ENCODE data around the gene DAZAP1.
"Not testable (repeated sequence)": the region's sequence is repeated elsewhere in the genome, so short reads cannot be mapped to it uniquely, and the experiment has no call there.

The DAZAP1 gene

DNA sequence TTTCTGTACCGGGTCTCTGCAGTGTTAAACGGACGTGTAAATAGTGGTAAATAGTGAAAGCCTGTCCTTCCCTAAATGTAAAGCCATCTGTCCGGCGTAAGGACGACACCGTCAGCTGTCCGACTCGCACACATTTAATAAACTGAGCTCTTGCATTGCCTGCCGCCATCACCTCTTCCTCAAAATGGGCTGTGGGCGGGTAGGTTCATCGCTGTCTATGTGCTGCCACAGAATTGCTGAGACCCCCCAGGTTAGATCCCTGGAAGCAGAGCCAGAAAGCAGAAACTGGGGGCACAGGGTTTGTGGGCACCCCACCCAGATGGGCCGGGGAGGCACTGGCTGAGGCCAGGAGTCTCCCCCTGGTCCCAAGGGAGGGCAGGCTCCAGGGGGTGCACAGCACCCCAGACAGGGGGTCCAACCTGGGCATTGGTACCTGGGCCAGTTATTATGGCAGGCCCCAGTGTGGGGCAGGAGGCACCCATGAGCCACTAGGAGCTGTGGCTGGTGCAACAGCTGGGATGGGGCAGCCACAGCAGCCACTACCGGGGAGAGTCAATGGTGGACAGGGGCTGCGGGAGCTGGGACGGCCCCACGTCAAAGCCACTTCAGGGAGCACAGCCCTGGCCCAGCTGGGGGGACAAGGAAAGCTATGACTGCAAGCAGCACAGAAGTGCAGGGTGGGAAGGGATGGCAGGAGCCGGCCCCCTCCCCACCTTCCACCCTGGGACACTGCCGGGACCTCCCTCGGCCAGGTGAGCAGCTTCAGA, 65.9 kb downstream of the DAZAP1 start:
- no peak for DNase-seq (ENCODE audit: low spot score)

- no peak for DNase-seq (ENCODE audit: low spot score)
These were observed 66.8 kb downstream of the DAZAP1 start for GRCh38 chr19:1474011-1474764.

DNA sequence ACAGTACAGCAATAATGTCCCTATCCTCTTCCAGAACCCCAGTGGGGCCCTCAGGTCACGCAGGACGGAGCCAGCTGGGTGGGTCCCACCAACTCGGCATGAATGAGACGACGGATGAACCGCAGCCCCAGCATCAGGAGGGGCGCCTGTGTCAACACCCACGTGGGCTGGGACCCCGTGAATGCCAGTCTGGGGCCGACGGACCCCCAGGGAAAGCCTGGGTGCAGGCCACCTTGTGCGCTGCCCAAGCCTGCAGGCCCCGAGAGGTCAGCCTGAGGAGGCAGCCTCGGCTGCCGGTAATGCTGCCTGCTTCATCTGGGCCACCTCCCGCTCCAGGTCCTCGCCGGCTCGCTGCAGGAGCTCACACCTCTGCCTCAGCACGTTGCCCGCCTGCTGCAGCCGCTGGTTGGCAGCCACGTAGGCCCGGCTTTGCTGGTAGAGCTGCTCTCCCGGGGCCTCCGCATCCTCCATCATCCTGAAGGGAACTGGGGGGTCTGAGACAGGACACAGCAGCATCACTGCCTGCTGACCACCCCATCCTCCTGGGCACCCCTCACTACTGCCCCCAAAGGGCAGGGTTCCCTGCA, 67.5 kb downstream of the DAZAP1 start:
- DNase-seq (ENCODE audit: low spot score) = no peak

- DNase-seq (ENCODE audit: low spot score) = no peak
These were observed 68.5 kb downstream of the DAZAP1 start for GRCh38 chr19:1475751-1476437.

DNA sequence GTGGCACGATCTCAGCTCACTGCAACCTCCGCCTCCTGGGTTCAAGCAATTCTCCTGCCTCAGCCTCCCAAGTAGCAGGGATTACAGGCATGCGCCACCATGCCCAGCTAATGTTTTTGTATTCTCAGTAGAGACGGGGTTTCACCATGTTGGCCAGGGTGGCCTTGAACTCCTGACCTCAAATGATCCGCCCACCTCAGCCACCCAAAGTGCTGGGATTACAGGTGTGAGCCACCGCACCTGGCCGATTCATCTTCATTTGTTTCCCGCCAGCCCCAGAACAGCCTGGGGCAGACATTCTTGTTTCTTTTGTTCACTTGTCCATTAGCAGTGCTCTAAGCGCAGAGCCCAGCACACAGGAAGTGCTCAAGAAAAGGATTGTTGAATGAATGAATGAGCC, 69.7 kb downstream of the DAZAP1 start:
- not testable (repeated sequence) for DNase-seq (ENCODE audit: low spot score)

DNA sequence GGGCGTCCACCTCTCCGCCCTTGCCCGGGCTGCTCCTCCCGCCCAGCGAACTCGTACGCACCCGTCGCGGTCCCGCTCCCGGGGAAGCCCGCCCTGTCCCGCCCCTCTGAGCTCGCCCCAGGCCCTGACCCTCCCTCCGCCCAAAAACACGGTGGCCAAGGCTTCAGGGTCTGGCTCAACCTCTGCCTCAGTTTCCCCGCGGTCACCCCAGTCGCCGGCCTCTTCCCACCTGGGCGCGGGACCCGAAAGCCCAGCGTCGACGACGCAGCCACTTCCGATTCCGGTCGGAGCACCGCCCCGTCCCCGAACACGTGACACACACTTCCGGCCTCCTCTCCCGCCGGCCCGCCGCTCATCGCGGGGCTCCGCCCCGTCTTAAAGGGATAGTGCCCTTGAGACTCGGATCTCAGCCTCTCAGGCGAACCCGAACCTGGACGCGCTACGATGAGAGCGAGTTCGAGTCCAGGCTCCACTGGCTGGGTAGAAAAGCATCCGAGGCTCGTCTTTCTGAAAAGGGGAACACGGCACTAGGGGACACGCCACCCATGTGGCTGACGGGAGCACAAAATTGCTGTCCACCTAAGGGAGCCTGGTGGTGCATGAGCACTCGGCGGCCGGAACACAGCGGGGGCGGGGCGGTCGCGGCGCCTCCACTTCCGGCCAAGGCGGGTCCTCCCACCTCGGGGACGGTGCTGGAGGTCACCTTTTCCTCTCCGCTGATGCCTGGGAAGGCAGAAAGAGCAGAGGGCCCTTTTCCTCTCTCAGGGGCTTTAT, 71.7 kb downstream of the DAZAP1 start, which contains the start of gene C19orf25:
Gene C19orf25 (minus strand): TSS at position 282 of the 774 bp plus-strand sequence. CDS start 312 bp downstream, outside the sequence.
- peak; percentile 96 for DNase-seq (ENCODE audit: low spot score)

- no peak for DNase-seq (ENCODE audit: low spot score)
These were observed 74.0 kb downstream of the DAZAP1 start for GRCh38 chr19:1481224-1481892.

- no peak for DNase-seq (ENCODE audit: low spot score)
These were observed 74.5 kb downstream of the DAZAP1 start for GRCh38 chr19:1481893-1482360.

- no peak for DNase-seq (ENCODE audit: low spot score)
These were observed 75.2 kb downstream of the DAZAP1 start for GRCh38 chr19:1482361-1483130.

DNA sequence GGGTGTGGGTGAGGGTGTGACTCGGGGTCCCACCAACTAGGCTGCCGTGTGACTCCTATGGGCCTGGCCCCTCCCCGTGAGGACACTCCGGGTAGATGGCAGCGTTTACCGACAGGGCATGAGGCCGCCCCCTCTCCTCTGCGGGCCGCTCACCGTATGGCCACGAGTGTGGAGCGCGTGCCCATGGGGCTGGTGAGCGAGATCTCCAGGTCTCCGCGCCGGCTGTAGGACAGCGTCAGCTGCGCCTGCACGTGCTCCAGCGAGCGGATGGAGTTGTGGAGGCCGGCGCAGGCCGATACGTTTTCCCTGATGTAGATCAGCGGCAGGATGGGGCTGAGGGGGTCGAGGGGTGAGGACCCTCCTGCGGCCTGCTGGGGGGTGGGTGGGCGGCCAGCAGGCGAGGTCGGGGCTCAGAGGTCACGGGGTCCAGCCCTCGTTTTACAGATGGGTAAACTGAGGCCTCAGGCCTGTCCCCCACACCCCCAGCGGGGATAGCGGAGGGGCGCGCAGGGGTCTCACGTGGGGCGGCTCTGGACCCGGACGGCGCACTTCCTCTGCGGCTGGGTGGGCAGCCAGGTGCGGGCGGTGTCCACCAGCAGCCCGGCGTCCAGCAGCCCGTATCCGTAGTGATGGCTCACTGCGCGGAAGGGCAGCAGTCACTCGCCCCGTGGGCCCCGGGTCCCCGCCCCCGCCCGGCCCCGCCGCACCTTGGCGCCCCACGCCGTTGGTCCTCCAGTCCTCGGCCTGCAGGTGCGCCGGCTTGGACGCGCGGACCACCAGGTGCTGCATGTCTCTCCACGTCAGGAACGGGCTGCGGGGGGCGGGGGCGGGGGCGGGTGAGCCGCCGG, 76.0 kb downstream of the DAZAP1 start:
- DNase-seq (ENCODE audit: low spot score) = no peak

DNA sequence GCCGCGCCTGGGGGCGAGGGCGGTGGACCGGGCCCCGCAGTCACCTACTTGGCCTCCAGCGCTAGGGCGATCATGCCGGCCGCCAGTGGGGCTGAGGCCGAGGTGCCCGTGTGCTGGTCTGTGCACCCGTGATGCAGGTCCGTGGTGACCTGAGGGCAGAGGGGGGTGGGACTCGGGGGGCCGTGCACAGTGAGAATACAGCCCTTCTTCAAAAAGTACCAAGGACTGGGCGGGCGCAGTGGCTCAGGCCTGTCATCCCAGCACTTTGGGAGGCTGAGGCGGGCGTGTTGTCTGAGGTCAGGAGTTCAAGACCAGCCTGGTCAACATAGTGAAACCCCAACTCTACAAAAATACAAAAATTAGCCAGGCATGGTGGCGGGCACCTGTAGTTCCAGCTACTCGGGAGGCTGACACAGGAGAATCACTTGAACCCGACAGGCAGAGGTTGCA, 76.6 kb downstream of the DAZAP1 start:
- DNase-seq (ENCODE audit: low spot score) = no peak
